A549 (cell line): ENCODE data around the gene MSMP. TPM values are rescaled to one million over a fixed set of nuclear protein-coding genes. Genes with fewer than 3 reads are reported as not detected.

ENCODE experiments used
- ATAC-seq, 2 experiments: fragments of 200-7000 bp in 1 of 2; fragments of >200 bp in 1 of 2; cut with Nextera tagmentation in 1 of 2; cut with Tn5 transposase in 1 of 2; 3 replicates each; pipeline versions ENCODE4 v1.8.0 to v1.9.1; 2018 to 2020; ENCODE audit warnings: mild to moderate bottlenecking in 1 of 2, moderate library complexity in 1 of 2
- CTCF ChIA-PET: fragments of 300-600 bp; sonication (Branson Sonifier 250); formaldehyde crosslinking; extraction: SDS; loops from one replicate; lab custom pipeline; 2021; ENCODE audit warnings: antibody characterized with exemption, inconsistent platforms; lab: Yijun Ruan, JAX
- POLR2A ChIA-PET: fragments of 350-600 bp; formaldehyde crosslinking; extraction: SDS; loops from one replicate; lab custom pipeline; 2021; ENCODE audit warnings: antibody characterized with exemption, inconsistent platforms; lab: Yijun Ruan, JAX
- DNase-seq, 2 experiments: peaks; one replicate each; pipeline versions ENCODE4 v3.0.0 to v3.0.0-alpha.2; 2011 to 2016; ENCODE audit warnings: low read depth in 1 of 2, low spot score in 1 of 2
- FAIRE-seq: peaks from 2 replicates; lab custom pipeline; 2011; peaks lifted over from hg19 to GRCh38; lab: Jason Lieb, UNC
- H3K27ac ChIP-seq, 2 experiments: fragments of >200 bp; sonication (Bioruptor Twin); formaldehyde crosslinking; 3 replicates each; pipeline ENCODE4 v1.5.1; 2016 to 2017
- H3K4me1 ChIP-seq: fragments of >200 bp; sonication (Bioruptor Twin); formaldehyde crosslinking; 3 replicates; pipeline ENCODE4 v1.6.1; 2016
- H3K4me2 ChIP-seq: fragments of >200 bp; sonication (Bioruptor Twin); formaldehyde crosslinking; 3 replicates; pipeline ENCODE4 v1.6.1; 2016
- H3K4me3 ChIP-seq: fragments of >200 bp; sonication (Bioruptor Twin); formaldehyde crosslinking; 3 replicates; pipeline ENCODE4 v1.5.1; 2016
- H3K9me3 ChIP-seq: fragments of >200 bp; sonication (Bioruptor Twin); formaldehyde crosslinking; 3 replicates; pipeline ENCODE4 v1.6.1; 2016
- BCL3 ChIP-seq: fragments of >200 bp; sonication (Bioruptor Twin); formaldehyde crosslinking; IDR thresholded peaks from 3 replicates; pipeline ENCODE4 v1.6.1; 2016
- E2F6 ChIP-seq: IDR thresholded peaks from 2 replicates; pipeline ENCODE4 v1.6.1; 2012; ENCODE audit warnings: low read depth, borderline replicate concordance
- EHF ChIP-seq: fragments of 250-450 bp; sonication (Bioruptor Pico); IDR thresholded peaks from 2 replicates; pipeline ENCODE4 v1.5.0; 2020; ENCODE audit warnings: mild to moderate bottlenecking
- ELK1 ChIP-seq: fragments of 150-350 bp; IDR thresholded peaks from 2 replicates; pipeline ENCODE4 v1.6.1; 2014; ENCODE audit warnings: low read depth, mild to moderate bottlenecking, low read length
- FOSB ChIP-seq: fragments of 250-450 bp; sonication (Bioruptor Pico); IDR thresholded peaks from 2 replicates; pipeline ENCODE4 v1.5.0; 2020; ENCODE audit warnings: mild to moderate bottlenecking, moderate library complexity
- FOSL2 ChIP-seq, 2 experiments: fragments of 450-650 bp in 1 of 2; fragments of >200 bp in 1 of 2; sonication (Bioruptor Twin) in 1 of 2; formaldehyde crosslinking; IDR thresholded peaks; 2 replicates each; pipeline versions ENCODE4 v1.5.0 to v1.6.1; 2016 to 2020; ENCODE audit warnings: mild to moderate bottlenecking in 1 of 2, moderate library complexity in 1 of 2
- HDAC2 ChIP-seq: fragments of 200-600 bp; sonication (generic); IDR thresholded peaks from 2 replicates; pipeline ENCODE4 v1.6.1; 2016
- HES2 ChIP-seq: fragments of >200 bp; sonication (Bioruptor Twin); formaldehyde crosslinking; IDR thresholded peaks from 2 replicates; pipeline ENCODE4 v1.6.1; 2016
- HMGXB4 ChIP-seq: fragments of 250-450 bp; sonication (Bioruptor Pico); IDR thresholded peaks from 2 replicates; pipeline ENCODE4 v1.5.0; 2021; ENCODE audit warnings: mild to moderate bottlenecking, moderate library complexity, borderline replicate concordance
- KDM5A ChIP-seq: fragments of 200-600 bp; sonication (generic); IDR thresholded peaks from 2 replicates; pipeline ENCODE4 v1.6.1; 2016; ENCODE audit warnings: antibody characterized with exemption, mild to moderate bottlenecking
- MAX ChIP-seq: IDR thresholded peaks from 2 replicates; pipeline ENCODE4 v1.6.1; 2012
- NPAS2 ChIP-seq: fragments of 250-450 bp; sonication (Bioruptor Pico); IDR thresholded peaks from 2 replicates; pipeline ENCODE4 v1.8.0; 2022; ENCODE audit warnings: mild to moderate bottlenecking, moderate library complexity, borderline replicate concordance
- POLR2AphosphoS2 ChIP-seq: conservative IDR thresholded peaks from 2 replicates; pipeline ENCODE4 v1.6.1; 2012; ENCODE audit warnings: low read length, improper control_type of control experiment, inconsistent platforms
- RCOR1 ChIP-seq: fragments of 150-350 bp; IDR thresholded peaks from 2 replicates; pipeline ENCODE4 v1.6.1; 2014; ENCODE audit warnings: antibody characterized with exemption, low read length, low read depth
- RNF2 ChIP-seq: fragments of 200-600 bp; sonication (generic); IDR thresholded peaks from 2 replicates; pipeline ENCODE4 v1.6.1; 2016; ENCODE audit warnings: low read depth, mild to moderate bottlenecking, antibody characterized with exemption, moderate library complexity, borderline replicate concordance
- TFCP2L1 ChIP-seq: fragments of 250-450 bp; sonication (Bioruptor Pico); IDR thresholded peaks from 2 replicates; pipeline ENCODE4 v1.5.0; 2021; ENCODE audit warnings: mild to moderate bottlenecking
- USF2 ChIP-seq: fragments of 450-650 bp; IDR thresholded peaks from 2 replicates; pipeline ENCODE4 v1.6.1; 2014; ENCODE audit warnings: antibody characterized with exemption
- WGBS: methylation state at CpG from one replicate; pipeline ENCODE4 v1.1.6; 2017; ENCODE audit errors: missing lambda C conversion rate; 5-methylcytosine and 5-hydroxymethylcytosine counted together
- polyA plus RNA-seq, 4 experiments: library from polyadenylated mRNA; depleted of rRNA in 3 of 4; stranded (reverse); fragments of >200 nt; fragmentation: RNase III in 1 of 4; extraction: RNeasy Plus Mini Kit Qiagen cat#74134 plus additional on column Dnase treatment in 1 of 4; gene quantifications; 2 replicates in 3 of 4; 3 replicates in 1 of 4; pipeline ENCODE4 v1.2.3, GENCODE V29; 2011 to 2017

The MSMP gene
- polyA plus RNA-seq, 2 of the 4 experiments (the other 2 are of a cell fraction): not detected

GRCh38 chr9:35797311-35798109, 43.4 kb upstream of the MSMP start:
- ChIA-PET POLR2A (no interaction called here), CTCF (interaction anchor here (0.9 to 9.8 kb wide), 8 partner anchors 8 to 114 kb away, joined by 3 to 91 read pairs (median 5); no protein-coding TSS in a partner anchor)
- H3K4me1 ChIP-seq: peaks cover 33% of the 10 kb centered on the region
- 93% methylated on average over 6 of the region's 6 CpGs for WGBS
- no peak for ATAC-seq
- H3K4me3 ChIP-seq: no peak overlapping the region
- DNase-seq: no peak
- no peak overlapping the region for H3K27ac ChIP-seq
- FAIRE-seq: no peak
- no peak for TF ChIP-seq USF2
- TF ChIP-seq HDAC2: no peak
- no peak for TF ChIP-seq KDM5A
- TF ChIP-seq TFCP2L1 (CRISPR knock-in tag): no peak
- no peak for TF ChIP-seq HES2
- TF ChIP-seq NPAS2 (CRISPR knock-in tag): no peak
- TF ChIP-seq BCL3: no peak
- no peak for TF ChIP-seq E2F6
- TF ChIP-seq EHF (CRISPR knock-in tag): no peak
- TF ChIP-seq FOSL2 (IDR thresholded peaks at IDR 0.05): no peak
- no peak for TF ChIP-seq FOSL2 (CRISPR knock-in tag; IDR thresholded peaks at IDR 0.05)
- TF ChIP-seq HMGXB4 (CRISPR knock-in tag): no peak
- no peak for TF ChIP-seq ELK1
- TF ChIP-seq RNF2: no peak
- TF ChIP-seq RCOR1: no peak
- TF ChIP-seq FOSB (CRISPR knock-in tag): no peak
- no peak for TF ChIP-seq MAX
- no peak overlapping the region for H3K4me2 ChIP-seq
- no peaks in the 10 kb centered on the region for H3K9me3 ChIP-seq

- H3K4me2 ChIP-seq: peak overlapping the region; percentile 12; the same call in 2 of the 3 replicates
- ChIA-PET POLR2A (no interaction called here), CTCF (interaction anchor here (0.6 to 3.2 kb wide), 8 partner anchors 10 to 157 kb away, joined by 3 to 11 read pairs (median 6); partner anchors contain the start of gene HINT2)
- DNase-seq (no peak), FAIRE-seq (peak; percentile 43), ATAC-seq (peak in 1 of 2 experiments; percentile 49; a peak in 1 of 6 replicates)
- no peak for TF ChIP-seq POLR2AphosphoS2
- H3K4me1 ChIP-seq: peaks cover 33% of the 10 kb centered on the region
- H3K4me3 ChIP-seq: no peak overlapping the region
- H3K9me3 ChIP-seq: no peaks in the 10 kb centered on the region
- no peak overlapping the region for H3K27ac ChIP-seq
These were observed 41.6 kb upstream of the MSMP start for GRCh38 chr9:35795695-35796094.
